ENCODE data around the gene CKAP2L. TPM values are rescaled to one million over a fixed set of nuclear protein-coding genes. Genes with fewer than 3 reads are reported as not detected.

CKAP2L gene
- total and polyA plus RNA-seq, 9 of the 15 experiments (the other 6 are each of a cell fraction or from before 2014, with no cell fraction given) = 10.4 to 21.9 (median 14.2) TPM

GRCh38 chr2:112737542-112738232 is 26.7 kb downstream of the CKAP2L start:
- CTCF ChIA-PET (ENCODE audit: low intra/inter-chr PET ratio) = interaction anchor here (0.7 kb wide), 1 partner anchor 112 kb away, joined by 3 read pairs; no protein-coding TSS in a partner anchor
- Histone ChIP-seq H3K27ac (ENCODE audit: extremely low read depth, low read depth, low read length) (no peak overlapping the region), H2AFZ (ENCODE audit: low read depth, low read length) (no peak overlapping the region), H3K9ac (ENCODE audit: insufficient read depth in 1 of 2, low read depth in 2 of 2, low read length in 2 of 2) (no peak overlapping the region), H4K20me1 (replicated peaks; ENCODE audit: control insufficient read depth, insufficient read depth, low read length) (no peaks in the 10 kb centered on the region), H3K9me1 (ENCODE audit: control insufficient read depth, insufficient read depth, low read length) (no peaks in the 10 kb centered on the region), H3K27me3 (ENCODE audit: control insufficient read depth in 2 of 2, insufficient read depth in 2 of 2, low read length in 2 of 2) (no peaks in the 10 kb centered on the region), H3K9me3 (replicated peaks; ENCODE audit: control insufficient read depth, insufficient read depth, low read depth, low read length) (no peaks in the 10 kb centered on the region), H3K4me2 (ENCODE audit: insufficient read depth, low read length) (no peak overlapping the region), H3K79me2 (ENCODE audit: control insufficient read depth, insufficient read depth, low read length) (no peaks in the 10 kb centered on the region), H3K4me3 (no peak overlapping the region), H3K4me1 (replicated peaks in 1 of 2; ENCODE audit: control insufficient read depth in 2 of 2, insufficient read depth in 2 of 2, low read length in 2 of 2) (peaks cover 0 to 5% of the 10 kb centered on the region in 2 experiments; a peak in 1 of 5 replicates), H3K36me3 (ENCODE audit: control insufficient read depth, insufficient read depth, low read length) (peaks cover 49% of the 10 kb centered on the region)
- in situ Hi-C loops (cut with MboI) = no loop called here
- 52% methylated on average over 1 of the region's 1 CpG for WGBS (ENCODE audit: insufficient coverage, low coverage, missing lambda C conversion rate)
- POLR2A ChIA-PET = interaction anchor here (1.0 to 3.8 kb wide), 4 partner anchors 8 to 11 kb away, joined by 3 to 13 read pairs (median 5); no protein-coding TSS in a partner anchor
- DNase-seq (ENCODE audit: extremely low read depth in 1 of 4, low spot score in 3 of 4) (no peak), ATAC-seq (no peak), FAIRE-seq (no peak)
- intact Hi-C loops (cut with micrococcal nuclease) = no loop called here
- TF ChIP-seq PREB (CRISPR knock-in tag; IDR thresholded peaks at IDR 0.05) (no peak), KAT7 (CRISPR knock-in tag; IDR thresholded peaks at IDR 0.05; ENCODE audit: borderline replicate concordance) (no peak), BRCA1 (IDR thresholded peaks at IDR 0.05) (no peak), BRCA1 (CRISPR knock-in tag; IDR thresholded peaks at IDR 0.05) (no peak), ZNF586 (CRISPR knock-in tag; conservative IDR thresholded peaks at IDR 0.05) (no peak), ID3 (CRISPR knock-in tag; IDR thresholded peaks at IDR 0.05) (no peak), ID3 (tag; IDR thresholded peaks at IDR 0.05) (no peak), KLF16 (IDR thresholded peaks at IDR 0.05) (no peak)
- TSS peak; percentile 21 for BruUV-seq (replicated peaks)
